ENCODE results near the gene C11orf42. TPM values are rescaled to one million over a fixed set of nuclear protein-coding genes. Genes with fewer than 3 reads are reported as not detected.

C11orf42 gene
- total RNA-seq, 1 donor from 2014 or later, result not detected

- Mint-ChIP-seq H3K4me1 (peaks cover 20% of the 10 kb centered on the region), H3K27ac (ENCODE audit: unreplicated experiment) (no peak overlapping the region), H3K4me3 (no peak overlapping the region), H3K27me3 (ENCODE audit: low read depth) (no peaks in the 10 kb centered on the region), H3K9me3 (no peaks in the 10 kb centered on the region), H3K36me3 (ENCODE audit: low read depth) (peaks cover 2% of the 10 kb centered on the region)
- no peak for DNase-seq (ENCODE audit: low read depth, low spot score)
- TF ChIP-seq CTCF (conservative IDR thresholded peaks at IDR 0.05), result no peak
These were observed 24.6 kb downstream of the C11orf42 start for GRCh38 chr11:6229911-6230310.

- TF ChIP-seq CTCF (conservative IDR thresholded peaks at IDR 0.05), result no peak
- H3K27me3 Mint-ChIP-seq (ENCODE audit: low read depth), result no peaks in the 10 kb centered on the region
- H3K9me3 Mint-ChIP-seq, result no peaks in the 10 kb centered on the region
- peak overlapping the region; percentile 97 for H3K4me3 Mint-ChIP-seq
- H3K27ac Mint-ChIP-seq (ENCODE audit: unreplicated experiment), result no peak overlapping the region
- H3K4me1 Mint-ChIP-seq, result peaks cover 26% of the 10 kb centered on the region
- DNase-seq (ENCODE audit: low read depth, low spot score), result no peak
- no peaks in the 10 kb centered on the region for H3K36me3 Mint-ChIP-seq (ENCODE audit: low read depth)
These were observed 27.5 kb downstream of the C11orf42 start for GRCh38 chr11:6232899-6233298.

- Mint-ChIP-seq H3K27ac (ENCODE audit: unreplicated experiment) (peak overlapping the region; percentile 98), H3K27me3 (ENCODE audit: low read depth) (no peaks in the 10 kb centered on the region), H3K4me3 (peak overlapping the region; percentile 97), H3K9me3 (no peaks in the 10 kb centered on the region), H3K4me1 (peaks cover 26% of the 10 kb centered on the region), H3K36me3 (ENCODE audit: low read depth) (no peaks in the 10 kb centered on the region)
- TF ChIP-seq CTCF (conservative IDR thresholded peaks at IDR 0.05), result no peak
- DNase-seq (ENCODE audit: low read depth, low spot score), result no peak
These were observed 28.6 kb downstream of the C11orf42 start for GRCh38 chr11:6233984-6234386.

GRCh38 chr11:6234387-6235107 lies 29.2 kb downstream of the C11orf42 start, which contains the start of gene FHIP1B:
Gene FHIP1B, minus strand, starts transcription at chr11:6234636. Its CDS starts 10,120 bp downstream, at chr11:6224516.
- Mint-ChIP-seq H3K4me3 (peak within 1 kb of the TSS; percentile 97), H3K27me3 (ENCODE audit: low read depth) (no peaks in the 10 kb centered on the region), H3K9me3 (no peaks in the 10 kb centered on the region), H3K36me3 (ENCODE audit: low read depth) (no peaks in the 10 kb centered on the region), H3K27ac (ENCODE audit: unreplicated experiment) (peak within 1 kb of the TSS; percentile 98), H3K4me1 (peaks cover 26% of the 10 kb centered on the region)
- no peak for TF ChIP-seq CTCF (conservative IDR thresholded peaks at IDR 0.05)
- DNase-seq (ENCODE audit: low read depth, low spot score), result peak; percentile 97

GRCh38 chr11:6237266-6237665 lies 31.9 kb downstream of the C11orf42 start:
- H3K4me1 Mint-ChIP-seq, result peaks cover 22% of the 10 kb centered on the region
- TF ChIP-seq CTCF (conservative IDR thresholded peaks at IDR 0.05), result no peak
- H3K36me3 Mint-ChIP-seq (ENCODE audit: low read depth), result no peaks in the 10 kb centered on the region
- no peaks in the 10 kb centered on the region for H3K9me3 Mint-ChIP-seq
- peaks cover 5% of the 10 kb centered on the region for H3K27me3 Mint-ChIP-seq (ENCODE audit: low read depth)
- no peak overlapping the region for H3K4me3 Mint-ChIP-seq
- H3K27ac Mint-ChIP-seq (ENCODE audit: unreplicated experiment), result no peak overlapping the region
- no peak for DNase-seq (ENCODE audit: low read depth, low spot score)
